ENCODE results near the gene TVP23B.
A peak's percentile ranks its signal among the peaks of the same experiment; 100 is the strongest.
"Not testable (repeated sequence)": the region's sequence is repeated elsewhere in the genome, so short reads cannot be mapped to it uniquely, and the experiment has no call there.

Gene TVP23B

DNA sequence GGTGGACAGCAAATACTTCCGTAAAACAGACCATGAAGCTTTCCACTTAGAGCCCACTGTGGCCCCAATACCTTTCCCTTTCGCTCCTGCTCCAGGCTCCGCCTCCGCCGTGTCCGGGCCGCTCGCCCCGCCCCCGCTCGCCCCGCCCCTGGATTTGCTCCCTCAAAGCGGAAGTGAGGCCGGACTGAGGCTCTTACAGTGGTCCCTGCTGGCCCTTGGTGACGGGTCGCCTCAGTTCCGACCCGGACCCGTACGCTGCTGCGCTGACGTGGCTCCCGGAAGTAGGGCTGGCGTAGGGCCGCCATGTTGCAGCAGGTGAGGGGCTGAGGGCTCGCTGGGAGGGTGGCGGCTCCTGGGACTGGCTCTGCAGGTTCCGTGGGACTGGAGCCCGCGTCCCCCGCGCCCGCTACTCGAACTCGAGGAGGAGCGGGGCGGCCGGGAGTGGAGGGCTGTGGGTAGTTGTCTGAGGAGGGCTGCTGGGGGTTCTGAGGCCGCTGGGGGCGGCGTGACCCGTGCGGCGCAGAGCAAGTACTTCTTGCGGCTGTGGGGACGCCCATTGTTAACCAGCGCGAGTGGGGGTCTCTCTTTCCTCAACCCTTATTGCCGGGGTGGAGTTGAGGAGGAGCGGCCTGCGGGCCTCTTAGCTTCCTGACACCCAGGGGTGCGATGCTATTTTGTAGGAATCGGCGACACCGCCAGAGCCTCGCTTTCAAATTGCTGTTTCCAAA, at the start of gene TVP23B:
TVP23B (plus strand) TSS at position 193 of the 728 bp plus-strand sequence; CDS start at position 304, 111 bp downstream.
- peak; percentile 27 for DNase-seq (ENCODE audit: low spot score)

DNA sequence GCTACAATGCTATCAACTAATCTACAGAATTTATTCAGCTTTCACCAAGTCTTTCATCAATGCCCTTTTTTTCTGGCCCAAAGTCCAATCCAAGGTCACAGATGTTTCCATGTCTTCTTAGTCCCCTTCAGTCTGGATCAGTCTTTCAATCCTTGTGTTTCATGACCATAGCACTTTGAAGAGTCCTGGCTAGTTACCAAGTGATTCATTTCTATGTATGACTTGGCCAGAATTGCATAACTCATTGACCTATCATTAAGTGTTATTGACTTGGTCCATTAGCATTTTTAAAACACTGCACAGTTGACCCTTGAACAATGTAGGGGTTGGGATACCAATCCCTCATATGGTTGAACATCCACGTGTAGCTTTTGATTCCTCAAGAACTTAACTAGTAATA, 48.5 kb upstream of the TVP23B start:
- DNase-seq (ENCODE audit: low spot score) = not testable (repeated sequence)

DNA sequence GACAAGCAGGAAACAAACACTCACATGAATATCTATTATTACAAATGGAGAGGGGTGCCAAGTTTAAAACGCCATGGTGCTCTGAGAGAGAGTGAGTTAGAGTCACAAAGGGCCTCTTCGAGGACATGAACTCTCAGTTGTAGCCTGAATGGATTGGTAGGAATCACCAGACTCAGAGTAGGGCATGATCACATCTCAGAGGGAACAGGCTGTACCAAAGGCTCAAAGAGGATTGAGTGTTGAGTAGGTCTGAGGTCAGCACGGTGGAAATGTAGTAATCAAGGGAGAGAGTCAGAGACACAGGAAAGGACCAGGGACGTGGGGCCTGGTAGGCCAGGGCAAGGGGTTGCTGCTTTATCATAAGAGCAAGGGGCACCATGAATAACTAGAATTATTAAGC, 47.6 kb upstream of the TVP23B start:
- not testable (repeated sequence) for DNase-seq (ENCODE audit: low spot score)

DNA sequence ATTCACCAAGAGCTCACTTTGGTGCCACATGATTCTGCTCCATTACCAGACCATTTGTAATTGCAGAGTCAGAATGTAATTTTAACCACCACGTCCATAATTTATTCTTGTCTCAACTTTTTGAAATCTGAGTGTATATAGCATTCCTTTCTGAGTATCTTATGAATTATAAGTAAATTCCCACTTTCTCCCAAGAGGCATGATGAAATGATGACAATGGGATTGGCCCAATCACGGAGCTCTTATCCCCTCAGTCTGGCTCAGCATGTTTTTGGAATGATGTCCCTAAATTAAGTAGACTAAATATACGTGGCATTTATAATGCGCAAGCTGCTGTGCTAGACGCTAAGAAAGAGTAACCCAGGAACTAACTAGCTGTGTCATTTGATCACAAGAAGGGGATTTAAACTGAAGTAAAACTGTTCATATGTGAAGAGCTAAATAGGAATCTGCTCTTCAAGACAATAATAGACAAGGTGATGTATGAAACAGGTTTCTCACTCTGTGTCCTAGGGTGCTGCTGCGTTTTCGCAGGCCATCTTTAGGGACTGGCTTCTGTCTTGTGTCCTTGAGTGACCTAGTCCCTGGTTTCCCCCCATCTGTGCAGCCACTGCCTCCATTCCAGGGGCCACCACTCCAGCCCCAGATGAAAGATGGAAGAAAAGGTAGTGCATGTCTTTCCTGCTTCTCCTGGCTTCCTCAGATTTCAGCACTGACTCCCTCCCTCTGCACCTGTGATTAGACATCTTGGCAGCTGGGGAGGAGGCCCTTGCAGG, 41.2 kb upstream of the TVP23B start:
- DNase-seq (ENCODE audit: low spot score) = not testable (repeated sequence)

DNA sequence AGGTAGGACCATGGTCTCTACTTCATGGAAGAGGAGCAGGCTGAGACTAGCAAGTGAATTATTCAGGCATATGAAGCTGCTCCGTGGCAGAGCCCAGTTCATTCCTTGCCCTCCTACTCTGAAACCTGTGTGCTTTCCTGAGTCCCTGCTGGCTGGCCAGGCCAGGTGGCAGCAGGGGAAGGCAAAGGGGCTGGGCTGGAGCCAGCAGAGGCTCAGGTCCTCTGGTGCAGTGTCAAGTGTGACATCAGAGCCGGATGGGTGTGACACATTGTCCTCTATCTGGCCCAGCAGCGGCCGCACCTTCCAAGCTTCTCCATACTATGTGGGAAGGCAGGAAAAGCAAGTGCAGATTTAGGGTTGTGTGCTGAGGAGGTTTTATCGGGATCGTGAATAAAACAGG, 39.8 kb upstream of the TVP23B start:
- not testable (repeated sequence) for DNase-seq (ENCODE audit: low spot score)

- DNase-seq (ENCODE audit: low spot score) = not testable (repeated sequence)
Observed at GRCh38 chr17:18743699-18744421, 37.1 kb upstream of the TVP23B start, which contains the start of gene FBXW10. Gene FBXW10, plus strand, starts transcription at chr17:18744054. Its CDS starts 191 bp downstream, at chr17:18744245.

DNA sequence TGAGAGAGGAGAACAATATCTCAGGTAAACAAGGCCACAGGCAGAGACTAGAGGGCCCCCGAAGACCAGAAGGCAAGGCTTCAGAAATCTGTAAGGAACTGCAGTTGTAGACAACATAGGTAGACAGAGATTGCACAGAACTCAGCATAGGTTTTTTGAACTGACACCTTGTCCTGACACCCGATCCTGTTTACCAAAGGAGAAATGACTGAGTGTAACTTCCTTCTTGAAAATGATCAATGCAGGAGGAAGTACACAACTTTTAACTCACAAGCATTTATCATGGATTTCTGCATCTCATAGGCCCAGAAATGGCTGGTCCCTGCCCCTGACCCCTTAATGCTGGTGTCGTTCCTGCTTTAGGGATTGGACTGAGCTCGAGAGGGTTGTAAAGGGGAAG, 36.3 kb upstream of the TVP23B start:
- not testable (repeated sequence) for DNase-seq (ENCODE audit: low spot score)

DNA sequence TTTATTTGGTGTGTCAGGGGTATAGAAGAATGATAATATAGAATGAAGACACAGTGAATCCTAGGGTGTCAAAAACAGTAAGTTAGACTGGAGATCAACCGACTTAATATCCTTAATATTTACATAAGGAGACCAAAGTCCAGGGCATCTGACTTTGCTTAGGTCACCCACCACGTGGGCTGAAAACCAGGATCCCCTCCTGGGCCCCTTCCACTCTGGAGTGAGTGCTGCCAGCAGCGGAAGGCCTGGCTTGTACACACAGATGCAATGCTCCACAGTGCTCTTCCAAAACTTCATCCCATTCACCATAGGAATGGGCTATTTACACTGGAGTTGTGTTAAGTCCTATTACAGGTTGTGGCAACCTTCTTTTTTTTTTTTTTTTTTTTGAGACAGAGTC, 34.4 kb upstream of the TVP23B start:
- DNase-seq (ENCODE audit: low spot score) = peak; percentile 23

GRCh38 chr17:18747501-18747900, 33.5 kb upstream of the TVP23B start:
- not testable (repeated sequence) for DNase-seq (ENCODE audit: low spot score)

- DNase-seq (ENCODE audit: low spot score) = not testable (repeated sequence)
Observed at GRCh38 chr17:18750242-18750641, 30.7 kb upstream of the TVP23B start.

DNA sequence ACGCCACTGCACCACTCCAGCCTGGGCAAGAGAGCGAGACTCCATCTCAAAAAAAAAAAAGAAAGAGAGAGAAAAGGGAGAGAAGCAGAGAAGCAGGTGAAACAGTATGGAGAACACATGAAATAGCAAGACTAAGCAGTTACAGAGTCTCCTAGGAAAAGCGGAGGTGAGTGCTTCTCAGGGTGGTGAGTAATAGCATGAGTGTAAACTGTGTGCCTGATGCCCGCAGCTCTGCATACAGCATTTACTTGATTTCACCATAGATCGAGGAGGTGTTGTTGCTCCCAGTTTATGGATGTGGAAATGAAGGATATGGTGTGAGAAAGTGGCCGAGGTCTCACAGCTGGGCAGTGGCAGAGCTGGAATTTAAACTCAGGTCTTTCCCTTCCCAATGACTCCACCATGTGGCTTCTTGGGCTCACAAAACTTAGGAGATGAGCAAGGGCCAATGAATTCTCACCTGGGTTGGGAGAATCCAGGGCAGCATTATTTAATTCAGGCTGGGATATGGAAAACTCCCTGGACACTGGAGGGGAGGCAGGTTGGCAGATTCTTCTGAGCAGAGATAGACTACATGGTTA, 27.1 kb upstream of the TVP23B start:
- DNase-seq (ENCODE audit: low spot score) = not testable (repeated sequence)

- DNase-seq (ENCODE audit: low spot score) = not testable (repeated sequence)
Observed at GRCh38 chr17:18755969-18756368, 25.0 kb upstream of the TVP23B start.

DNA sequence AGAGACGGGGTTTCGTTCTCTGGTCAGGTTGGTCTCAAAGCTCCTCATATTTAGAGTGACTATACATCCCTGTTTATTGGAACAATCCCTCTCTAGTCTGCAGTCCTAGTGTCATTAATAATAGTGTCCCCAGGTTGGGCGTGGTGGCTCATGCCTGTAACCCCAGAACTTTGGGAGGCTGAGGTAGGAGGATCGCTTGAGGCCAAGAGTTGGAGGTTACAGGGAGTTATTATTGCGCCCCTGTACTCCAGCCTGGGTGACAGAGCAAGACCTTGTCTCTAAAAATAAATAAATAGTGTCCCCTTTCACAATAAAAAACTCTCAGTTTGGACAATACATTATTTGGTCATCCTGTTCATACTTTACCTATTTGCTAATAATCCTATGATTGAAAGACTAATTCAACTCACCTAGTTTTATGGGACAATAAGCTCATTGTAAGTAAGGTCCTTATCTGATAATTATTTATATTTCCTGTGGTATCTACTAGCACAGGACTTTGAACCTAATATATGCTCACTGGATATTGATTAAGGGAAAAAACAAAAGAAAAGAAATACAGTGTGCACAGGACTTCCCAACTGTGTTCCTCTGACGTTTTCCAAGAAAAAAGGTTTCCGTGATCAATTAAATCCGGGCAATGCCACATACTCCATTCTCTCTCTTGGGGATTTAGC, 23.5 kb upstream of the TVP23B start:
- not testable (repeated sequence) for DNase-seq (ENCODE audit: low spot score)

- not testable (repeated sequence) for DNase-seq (ENCODE audit: low spot score)
Observed at GRCh38 chr17:18758344-18758743, 22.6 kb upstream of the TVP23B start.

- not testable (repeated sequence) for DNase-seq (ENCODE audit: low spot score)
Observed at GRCh38 chr17:18760221-18760620, 20.8 kb upstream of the TVP23B start.

GRCh38 chr17:18770572-18770971, 10.4 kb upstream of the TVP23B start:
- DNase-seq (ENCODE audit: low spot score) = not testable (repeated sequence)

DNA sequence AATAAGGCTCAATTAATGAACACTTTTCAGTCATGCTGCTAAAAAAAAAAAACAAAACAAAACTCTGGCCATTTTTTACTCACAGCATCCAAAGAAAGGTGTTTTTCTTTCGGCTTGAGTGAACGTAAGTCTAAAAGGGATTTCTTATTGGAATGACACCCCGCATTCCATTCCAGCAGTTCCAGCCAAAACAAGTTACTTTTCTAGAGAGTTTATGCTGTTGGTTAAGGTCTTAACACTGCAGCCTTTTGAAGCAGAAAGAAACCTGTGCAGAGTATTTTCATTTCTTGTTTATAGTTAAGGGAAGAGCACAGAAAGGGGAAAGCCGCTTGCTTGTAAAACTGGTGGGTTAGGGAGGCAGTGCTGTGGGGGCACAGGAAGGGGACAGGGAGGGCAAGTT, 9.9 kb upstream of the TVP23B start:
- DNase-seq (ENCODE audit: low spot score) = not testable (repeated sequence)

DNA sequence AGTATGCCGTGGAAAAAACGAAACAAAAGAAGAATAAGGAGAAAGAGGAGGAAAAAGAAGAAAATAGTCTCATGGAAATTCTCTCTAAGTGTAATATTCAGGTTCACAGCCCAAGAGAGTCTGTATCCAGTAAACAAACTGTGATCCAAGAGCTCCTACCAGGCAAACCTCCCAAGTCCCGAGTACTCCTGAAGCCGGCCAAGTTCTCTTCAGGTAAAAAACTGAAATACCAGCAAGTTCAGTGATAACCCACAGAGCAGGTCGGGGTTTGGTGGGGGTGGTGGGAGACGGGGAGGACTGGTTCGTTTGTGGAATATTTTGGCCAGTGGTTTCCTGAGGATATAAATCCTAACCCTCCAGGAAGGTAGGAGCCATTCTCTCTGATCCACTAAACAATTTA, 8.5 kb upstream of the TVP23B start:
- no peak for DNase-seq (ENCODE audit: low spot score)

DNA sequence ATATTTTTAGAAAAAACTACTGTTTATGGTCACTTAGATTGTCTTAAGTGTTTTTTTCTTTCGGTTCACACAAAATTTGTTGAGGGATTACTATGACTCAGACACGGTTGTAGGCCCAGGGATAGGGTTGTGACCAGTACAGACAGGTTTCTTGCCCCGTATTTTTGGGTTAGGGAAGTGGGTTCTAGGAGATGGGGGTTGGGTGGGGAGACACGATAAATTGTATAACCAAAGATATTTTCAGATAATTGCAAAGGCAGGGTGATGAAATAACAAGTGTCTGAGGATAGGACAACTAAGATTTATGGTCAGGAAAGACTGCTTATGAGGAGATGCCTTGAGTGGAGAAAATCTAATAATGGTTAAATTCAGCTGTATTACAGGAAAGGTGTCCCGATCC, 822 bp downstream of the TVP23B start:
- not testable (repeated sequence) for DNase-seq (ENCODE audit: low spot score)

DNA sequence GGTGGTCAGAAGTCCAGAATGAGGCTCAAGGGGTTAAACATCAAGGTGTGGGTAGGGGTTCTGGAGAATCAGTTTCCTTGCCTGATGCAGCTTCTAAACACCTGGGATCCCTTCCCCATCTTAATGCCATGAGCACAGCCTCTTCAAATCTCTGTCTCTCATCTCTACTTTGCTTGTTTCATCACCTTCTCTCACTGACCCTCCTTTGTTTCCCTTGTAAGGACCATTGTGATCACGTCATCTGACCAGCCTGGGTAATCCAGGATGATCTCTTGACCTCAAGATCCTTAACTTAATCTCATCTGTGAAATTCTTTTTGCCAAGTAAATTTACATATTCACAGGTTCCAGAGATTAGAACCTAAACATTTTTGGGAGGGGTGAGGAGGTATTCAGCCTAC, 5.0 kb downstream of the TVP23B start:
- not testable (repeated sequence) for DNase-seq (ENCODE audit: low spot score)

GRCh38 chr17:18786890-18787289, 5.9 kb downstream of the TVP23B start:
- DNase-seq (ENCODE audit: low spot score) = not testable (repeated sequence)
